Activated effector memory CD4-positive, alpha-beta T cell treated with Interleukin-2 at 50 U/mL for 16 hours (primary cell): ENCODE results near the gene HEPACAM2.

ENCODE experiments used
- DNase-seq: peaks from one replicate; pipeline ENCODE4 v3.0.0-alpha.2; 2020

Gene HEPACAM2

DNA sequence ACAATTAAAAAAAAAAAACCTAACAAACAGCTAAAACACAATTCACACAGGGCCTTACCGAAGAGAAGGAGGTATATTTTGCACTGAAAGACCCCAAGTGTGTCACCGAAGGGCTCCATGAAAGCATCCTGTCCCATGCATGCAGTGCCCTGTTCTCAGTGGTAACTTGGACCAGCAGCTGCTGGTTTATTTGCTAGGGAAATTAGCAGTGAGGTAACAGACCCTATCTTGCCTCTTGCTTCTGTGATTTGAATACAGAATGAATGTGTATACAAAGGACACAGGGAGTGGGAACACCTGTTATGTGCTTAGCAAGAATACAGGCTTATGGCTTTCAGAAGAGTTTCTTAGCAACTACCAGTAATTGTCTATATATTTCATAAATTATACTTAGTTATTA lies at the start of gene HEPACAM2:
TSS of gene HEPACAM2 (minus strand) at position 160 of the 400 bp plus-strand sequence.
- no peak for DNase-seq

GRCh38 chr7:93265220-93265619 lies 39.0 kb upstream of the HEPACAM2 start:
- no peak for DNase-seq

GRCh38 chr7:93262535-93262934 lies 36.3 kb upstream of the HEPACAM2 start:
- no peak for DNase-seq

DNA sequence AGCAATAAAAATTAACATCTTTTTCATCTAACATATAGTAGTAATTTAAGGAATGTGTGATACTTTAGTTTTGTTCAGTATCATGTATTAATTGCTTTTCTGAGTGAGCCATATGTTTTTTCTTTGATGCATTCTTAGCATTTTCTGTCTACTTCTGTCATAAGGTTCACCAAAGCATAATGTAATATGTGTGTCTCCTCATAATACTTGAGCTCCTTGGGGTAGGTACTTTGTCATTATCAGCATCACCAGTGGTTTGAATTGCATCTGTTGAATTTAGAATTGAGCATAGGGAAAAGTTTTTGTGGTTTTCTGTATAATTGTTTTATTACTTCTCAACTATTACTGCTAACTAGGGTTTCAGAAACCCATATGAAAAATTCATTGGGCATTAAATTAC lies 32.4 kb upstream of the HEPACAM2 start:
- DNase-seq: no peak

DNA sequence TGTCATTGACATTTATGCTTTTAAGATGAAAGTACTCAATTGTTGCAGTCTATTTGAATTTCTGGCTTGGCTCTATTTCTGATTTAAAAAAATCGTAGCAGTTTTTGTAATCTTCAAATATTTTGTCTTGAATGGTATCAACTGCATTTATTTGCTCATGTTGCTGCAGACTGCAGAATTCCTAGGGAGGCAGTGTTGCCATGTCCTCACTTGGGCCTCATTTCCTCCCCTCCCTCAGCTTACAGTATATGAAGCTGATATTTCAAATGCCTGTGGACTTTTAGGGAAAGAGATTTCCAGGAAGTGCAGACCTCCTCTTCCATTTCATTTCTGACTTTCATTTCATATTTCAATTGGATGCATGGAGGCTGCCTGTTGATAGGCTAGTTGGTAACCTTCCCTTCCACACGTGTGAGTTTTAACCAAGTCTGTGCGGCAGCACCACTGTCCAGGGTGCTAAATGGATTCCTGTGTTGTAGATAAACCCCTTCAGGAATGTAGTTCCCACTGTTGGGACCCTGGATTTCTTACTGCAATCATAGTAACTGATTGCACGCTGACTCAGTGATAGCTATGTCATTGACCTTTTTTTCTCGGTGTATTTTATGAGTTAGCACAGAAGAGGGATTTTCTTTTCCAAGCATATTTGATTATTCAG lies 23.4 kb upstream of the HEPACAM2 start:
- no peak for DNase-seq

- DNase-seq: no peak
Measured at GRCh38 chr7:93245525-93246432, 19.5 kb upstream of the HEPACAM2 start.

DNA sequence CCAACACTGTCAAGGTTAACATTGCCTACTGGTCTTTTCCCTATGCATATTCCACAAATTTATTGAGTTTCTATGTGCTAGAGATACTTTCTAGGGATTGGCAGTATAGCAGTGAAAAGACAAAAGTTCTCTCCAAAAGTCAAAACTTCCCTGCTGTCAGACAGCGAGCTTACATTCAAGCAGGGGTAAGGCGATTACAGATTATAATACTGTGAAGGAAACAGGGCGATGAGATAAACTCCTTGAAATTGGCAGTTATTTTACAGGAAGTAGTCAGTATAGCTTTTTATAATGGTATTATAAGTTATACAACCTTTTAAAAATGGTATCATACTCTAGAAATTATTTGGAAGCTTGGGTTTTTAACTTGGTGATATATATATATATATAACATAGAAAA lies 15.8 kb upstream of the HEPACAM2 start:
- DNase-seq: no peak

- DNase-seq: no peak
Measured at GRCh38 chr7:93239824-93240223, 13.6 kb upstream of the HEPACAM2 start.

DNA sequence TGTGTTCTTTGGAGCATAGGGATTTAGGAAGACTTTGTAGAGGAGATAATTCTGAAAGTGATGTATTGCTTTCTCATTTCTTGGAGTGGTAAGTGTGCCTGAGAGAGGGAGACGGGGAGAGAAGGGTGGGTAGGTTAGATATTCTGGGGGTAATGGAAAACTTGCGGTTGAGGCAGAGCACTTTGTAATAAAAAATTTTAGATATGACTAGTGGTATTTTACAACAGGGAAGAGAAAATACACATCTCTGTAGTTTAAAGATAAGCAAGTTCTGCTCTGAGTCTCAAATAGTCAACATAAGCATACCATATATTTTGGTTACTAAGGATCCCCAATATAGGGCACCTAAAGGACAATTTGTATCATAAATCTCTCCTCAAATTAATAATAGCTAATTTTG lies 12.5 kb upstream of the HEPACAM2 start:
- no peak for DNase-seq

- no peak for DNase-seq
Measured at GRCh38 chr7:93238131-93238530, 11.9 kb upstream of the HEPACAM2 start.

- no peak for DNase-seq
Measured at GRCh38 chr7:93235541-93235940, 9.3 kb upstream of the HEPACAM2 start.

DNA sequence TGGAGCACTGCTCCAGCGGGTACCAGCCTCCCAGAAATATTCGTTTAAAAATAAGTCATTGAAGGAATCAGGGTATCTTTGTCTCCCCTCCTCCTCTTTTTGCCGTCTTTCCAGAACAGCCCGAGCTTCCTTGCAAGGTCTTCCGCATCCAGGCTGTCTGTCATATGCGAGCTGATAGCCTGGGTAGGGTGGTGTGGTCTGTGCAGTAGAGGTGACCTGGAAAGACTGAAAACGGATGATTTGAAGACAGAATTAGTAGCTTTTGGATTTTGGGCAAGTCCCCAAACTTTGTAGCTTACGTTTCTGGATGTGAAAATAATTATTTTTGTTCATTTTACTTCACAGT lies 6.4 kb upstream of the HEPACAM2 start:
- DNase-seq: no peak

DNA sequence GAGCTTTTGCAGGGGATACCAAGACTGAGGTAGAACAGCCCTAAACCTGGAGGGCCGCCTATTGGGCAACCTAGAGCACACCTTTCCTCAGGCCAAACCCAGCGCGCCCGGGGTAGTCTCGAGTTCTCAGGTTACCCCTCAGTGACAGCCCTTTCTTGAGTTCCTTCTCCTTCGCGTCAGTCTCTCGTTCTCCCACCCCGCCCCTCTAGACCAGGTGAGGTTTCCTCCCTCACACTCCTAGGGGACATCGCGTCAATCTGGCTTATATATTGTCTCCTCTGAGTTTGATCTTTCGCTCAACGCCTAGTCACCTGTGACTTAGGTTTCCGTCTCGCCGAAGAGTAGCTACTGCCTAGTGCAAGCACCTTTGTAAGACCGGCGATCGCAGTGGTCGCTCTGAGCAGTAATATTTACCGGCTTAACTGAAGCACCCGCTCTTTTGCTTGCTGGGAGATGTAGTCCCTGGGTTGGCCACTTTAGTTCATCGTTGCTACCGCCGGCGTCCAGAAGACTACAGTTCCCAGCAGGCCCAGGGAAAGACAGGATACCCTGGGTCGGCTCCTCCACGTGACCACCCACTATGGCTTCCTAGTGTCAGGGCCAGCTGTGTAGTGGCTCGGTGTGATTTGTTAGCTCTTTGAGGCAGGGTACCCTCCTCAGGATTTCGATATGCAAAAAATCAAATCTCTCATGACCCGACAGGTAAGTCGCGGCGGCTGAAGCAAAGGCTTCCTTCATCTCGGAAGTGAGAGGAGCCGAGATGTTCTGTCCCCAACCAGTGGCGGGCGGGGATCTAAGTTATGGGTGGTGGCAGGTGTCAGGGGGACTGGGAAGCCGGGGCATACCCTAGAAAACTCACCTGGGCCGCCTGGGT lies 5.8 kb upstream of the HEPACAM2 start, which contains the start of gene VPS50:
TSS of gene VPS50 (plus strand) at position 568 of the 874 bp plus-strand sequence. CDS start at position 670, 102 bp downstream.
- peak; percentile 92 for DNase-seq

- no peak for DNase-seq
Measured at GRCh38 chr7:93231259-93231658, 5.0 kb upstream of the HEPACAM2 start.

DNA sequence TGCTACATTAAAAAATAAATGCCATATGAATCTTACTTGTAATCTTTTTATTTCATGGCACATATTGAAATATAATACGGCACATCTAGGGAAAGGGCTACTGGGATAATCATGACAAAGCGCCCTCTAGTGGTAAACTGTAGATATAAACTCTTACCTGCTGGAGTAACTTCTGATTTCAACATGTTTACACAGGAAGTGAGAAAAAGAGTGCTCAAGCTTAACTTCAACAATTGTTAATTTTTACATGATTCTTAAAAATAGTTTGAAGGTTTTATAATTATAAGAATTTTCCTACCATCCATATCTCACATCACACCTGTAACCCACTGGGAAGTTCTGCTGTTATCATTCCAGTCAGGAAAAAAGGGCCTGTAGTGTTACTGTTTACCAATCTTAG lies 2.0 kb upstream of the HEPACAM2 start:
- DNase-seq: no peak

GRCh38 chr7:93219868-93220267 lies 6.4 kb downstream of the HEPACAM2 start:
- no peak for DNase-seq

GRCh38 chr7:93218997-93219827 lies 7.1 kb downstream of the HEPACAM2 start:
- no peak for DNase-seq

DNA sequence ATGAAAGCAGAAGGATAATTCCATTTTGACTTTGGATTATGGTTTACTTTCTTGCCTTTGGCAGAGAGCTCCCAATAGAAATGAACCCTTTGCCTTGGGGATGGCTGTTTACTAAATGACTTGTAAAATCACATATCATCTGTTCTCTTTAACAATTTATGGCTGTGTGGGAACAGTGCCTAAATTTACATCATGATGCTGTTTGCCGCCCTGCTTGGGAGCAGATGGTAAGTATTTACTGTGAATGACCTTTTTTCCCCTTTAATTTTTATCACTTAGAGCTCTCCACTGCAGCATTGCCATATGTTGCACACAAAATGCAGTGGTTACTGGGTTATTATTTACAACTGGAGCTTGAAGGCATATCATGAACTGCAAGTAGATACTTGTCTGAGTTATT lies 13.4 kb downstream of the HEPACAM2 start:
- no peak for DNase-seq

GRCh38 chr7:93211228-93211818 lies 14.9 kb downstream of the HEPACAM2 start:
- DNase-seq: no peak

DNA sequence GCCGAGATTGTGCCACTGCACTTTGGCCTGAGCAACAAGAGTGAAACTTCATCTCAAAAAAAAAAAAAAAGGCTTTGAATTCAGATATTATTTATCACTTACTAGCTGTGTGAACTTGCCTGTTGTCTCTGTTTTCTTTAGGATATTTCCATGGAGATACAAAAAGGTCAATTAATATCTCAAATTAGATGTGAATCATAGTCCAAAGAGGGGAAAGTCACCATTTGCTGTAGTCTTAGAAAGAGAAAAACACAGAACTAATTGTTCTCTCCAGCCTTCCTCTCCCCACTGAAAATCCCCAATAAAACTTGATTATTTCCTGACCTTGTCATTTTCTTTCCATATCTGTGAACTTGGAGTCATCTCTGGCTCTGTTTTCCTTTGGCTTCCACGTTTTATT lies 21.2 kb downstream of the HEPACAM2 start:
- DNase-seq: no peak

GRCh38 chr7:93203496-93203895 lies 22.8 kb downstream of the HEPACAM2 start:
- no peak for DNase-seq
